NCI-H1436 treated with DMSO at 0.1 percent for 48 hours (cell line): ENCODE measurements around the gene MLYCD.

Experiments
- DNase-seq: peaks from one replicate; lab custom pipeline; 2025; lab: John Stamatoyannopoulos, UW

MLYCD gene

GRCh38 chr16:83925957-83926725, 27.2 kb downstream of the MLYCD start:
- DNase-seq: no peak

GRCh38 chr16:83926726-83927397, 27.9 kb downstream of the MLYCD start:
- no peak for DNase-seq

- DNase-seq: no peak
Measured at GRCh38 chr16:83928341-83929055, 29.6 kb downstream of the MLYCD start.

GRCh38 chr16:83929811-83930555, 31.1 kb downstream of the MLYCD start:
- no peak for DNase-seq

GRCh38 chr16:83930730-83931500, 32.0 kb downstream of the MLYCD start:
- DNase-seq: no peak

- no peak for DNase-seq
Measured at GRCh38 chr16:83931556-83931955, 32.6 kb downstream of the MLYCD start.

- DNase-seq: no peak
Measured at GRCh38 chr16:83932304-83932703, 33.4 kb downstream of the MLYCD start.

- no peak for DNase-seq
Measured at GRCh38 chr16:83932955-83933673, 34.2 kb downstream of the MLYCD start.

GRCh38 chr16:83933885-83934683, 35.2 kb downstream of the MLYCD start:
- no peak for DNase-seq

- no peak for DNase-seq
Measured at GRCh38 chr16:83934684-83934977, 35.7 kb downstream of the MLYCD start.

- no peak for DNase-seq
Measured at GRCh38 chr16:83935005-83935857, 36.3 kb downstream of the MLYCD start.

- no peak for DNase-seq
Measured at GRCh38 chr16:83935858-83936255, 36.9 kb downstream of the MLYCD start.

- no peak for DNase-seq
Measured at GRCh38 chr16:83936581-83937165, 37.8 kb downstream of the MLYCD start.

- DNase-seq: no peak
Measured at GRCh38 chr16:83937267-83937666, 38.4 kb downstream of the MLYCD start.

- no peak for DNase-seq
Measured at GRCh38 chr16:83937922-83938885, 39.3 kb downstream of the MLYCD start.

- DNase-seq: no peak
Measured at GRCh38 chr16:83939266-83939855, 40.4 kb downstream of the MLYCD start.

- DNase-seq: no peak
Measured at GRCh38 chr16:83940119-83940518, 41.2 kb downstream of the MLYCD start.
